ENCODE data around the gene LARP4.

- TF ChIP-seq EGR1 (IDR thresholded peaks at IDR 0.05) (no peak), NFIC (IDR thresholded peaks at IDR 0.05) (no peak)
Measured at GRCh38 chr12:50519353-50519752, 118.7 kb downstream of the LARP4 start.

Data from Ishikawa (cell line).